ENCODE results near the gene AP5B1.

GRCh38 chr11:65822776-65823528, 42.2 kb upstream of the AP5B1 start:
- TF ChIP-seq MTF1 (CRISPR knock-in tag; IDR thresholded peaks at IDR 0.05; ENCODE audit: borderline replicate concordance) (no peak), CBFA2T2 (conservative IDR thresholded peaks at IDR 0.05) (no peak), NR3C1 (CRISPR knock-in tag; IDR thresholded peaks at IDR 0.05) (no peak), ELF1 (tag; IDR thresholded peaks at IDR 0.05) (no peak), ZNF764 (CRISPR knock-in tag; IDR thresholded peaks at IDR 0.05; ENCODE audit: low read depth) (no peak), SMARCA4 (IDR thresholded peaks at IDR 0.05) (no peak), SMC3 (conservative IDR thresholded peaks at IDR 0.05; ENCODE audit: insufficient read depth, low read depth, low read length) (no peak), JUND (IDR thresholded peaks at IDR 0.05; ENCODE audit: borderline replicate concordance, low read depth, low read length) (no peak), JUND (tag; IDR thresholded peaks at IDR 0.05; ENCODE audit: borderline replicate concordance, low read depth, low read length) (no peak), RAD21 (CRISPR knock-in tag; conservative IDR thresholded peaks at IDR 0.05 in 1 of 2, IDR thresholded peaks at IDR 0.05 in 1 of 2) (no peak), NONO (IDR thresholded peaks at IDR 0.05; ENCODE audit: low read depth in 2 of 2, low read length in 1 of 2) (no peak)
- TF ChIP-seq, protein P1, sequence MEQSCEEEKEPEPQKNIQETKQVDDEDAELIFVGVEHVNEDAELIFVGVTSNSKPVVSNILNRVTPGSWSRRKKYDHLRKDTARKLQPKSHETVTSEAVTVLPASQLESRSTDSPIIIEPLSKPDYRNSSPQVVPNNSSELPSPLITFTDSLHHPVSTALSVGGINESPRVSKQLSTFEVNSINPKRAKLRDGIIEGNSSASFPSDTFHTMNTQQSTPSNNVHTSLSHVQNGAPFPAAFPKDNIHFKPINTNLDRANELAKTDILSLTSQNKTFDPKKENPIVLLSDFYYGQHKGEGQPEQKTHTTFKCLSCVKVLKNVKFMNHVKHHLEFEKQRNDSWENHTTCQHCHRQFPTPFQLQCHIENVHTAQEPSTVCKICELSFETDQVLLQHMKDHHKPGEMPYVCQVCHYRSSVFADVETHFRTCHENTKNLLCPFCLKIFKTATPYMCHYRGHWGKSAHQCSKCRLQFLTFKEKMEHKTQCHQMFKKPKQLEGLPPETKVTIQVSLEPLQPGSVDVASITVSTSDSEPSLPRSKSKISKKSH (CRISPR knock-in tag; IDR thresholded peaks at IDR 0.05): no peak
- TF ChIP-seq, protein P2, sequence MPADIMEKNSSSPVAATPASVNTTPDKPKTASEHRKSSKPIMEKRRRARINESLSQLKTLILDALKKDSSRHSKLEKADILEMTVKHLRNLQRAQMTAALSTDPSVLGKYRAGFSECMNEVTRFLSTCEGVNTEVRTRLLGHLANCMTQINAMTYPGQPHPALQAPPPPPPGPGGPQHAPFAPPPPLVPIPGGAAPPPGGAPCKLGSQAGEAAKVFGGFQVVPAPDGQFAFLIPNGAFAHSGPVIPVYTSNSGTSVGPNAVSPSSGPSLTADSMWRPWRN (IDR thresholded peaks at IDR 0.05; ENCODE audit: low read depth): no peak
- TF ChIP-seq, protein P3, sequence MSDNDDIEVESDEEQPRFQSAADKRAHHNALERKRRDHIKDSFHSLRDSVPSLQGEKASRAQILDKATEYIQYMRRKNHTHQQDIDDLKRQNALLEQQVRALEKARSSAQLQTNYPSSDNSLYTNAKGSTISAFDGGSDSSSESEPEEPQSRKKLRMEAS (CRISPR knock-in tag; IDR thresholded peaks at IDR 0.05): no peak
- TF ChIP-seq, protein P4, sequence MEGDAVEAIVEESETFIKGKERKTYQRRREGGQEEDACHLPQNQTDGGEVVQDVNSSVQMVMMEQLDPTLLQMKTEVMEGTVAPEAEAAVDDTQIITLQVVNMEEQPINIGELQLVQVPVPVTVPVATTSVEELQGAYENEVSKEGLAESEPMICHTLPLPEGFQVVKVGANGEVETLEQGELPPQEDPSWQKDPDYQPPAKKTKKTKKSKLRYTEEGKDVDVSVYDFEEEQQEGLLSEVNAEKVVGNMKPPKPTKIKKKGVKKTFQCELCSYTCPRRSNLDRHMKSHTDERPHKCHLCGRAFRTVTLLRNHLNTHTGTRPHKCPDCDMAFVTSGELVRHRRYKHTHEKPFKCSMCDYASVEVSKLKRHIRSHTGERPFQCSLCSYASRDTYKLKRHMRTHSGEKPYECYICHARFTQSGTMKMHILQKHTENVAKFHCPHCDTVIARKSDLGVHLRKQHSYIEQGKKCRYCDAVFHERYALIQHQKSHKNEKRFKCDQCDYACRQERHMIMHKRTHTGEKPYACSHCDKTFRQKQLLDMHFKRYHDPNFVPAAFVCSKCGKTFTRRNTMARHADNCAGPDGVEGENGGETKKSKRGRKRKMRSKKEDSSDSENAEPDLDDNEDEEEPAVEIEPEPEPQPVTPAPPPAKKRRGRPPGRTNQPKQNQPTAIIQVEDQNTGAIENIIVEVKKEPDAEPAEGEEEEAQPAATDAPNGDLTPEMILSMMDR (IDR thresholded peaks at IDR 0.05 in 2 of 3, conservative IDR thresholded peaks at IDR 0.05 in 1 of 3; ENCODE audit: insufficient read depth in 2 of 3, low read depth in 1 of 3, low read length in 3 of 3): no peak
